ENCODE data around the gene EFCAB10.
"Not testable (repeated sequence)": the region's sequence is repeated elsewhere in the genome, so short reads cannot be mapped to it uniquely, and the experiment has no call there.

Gene EFCAB10

DNA sequence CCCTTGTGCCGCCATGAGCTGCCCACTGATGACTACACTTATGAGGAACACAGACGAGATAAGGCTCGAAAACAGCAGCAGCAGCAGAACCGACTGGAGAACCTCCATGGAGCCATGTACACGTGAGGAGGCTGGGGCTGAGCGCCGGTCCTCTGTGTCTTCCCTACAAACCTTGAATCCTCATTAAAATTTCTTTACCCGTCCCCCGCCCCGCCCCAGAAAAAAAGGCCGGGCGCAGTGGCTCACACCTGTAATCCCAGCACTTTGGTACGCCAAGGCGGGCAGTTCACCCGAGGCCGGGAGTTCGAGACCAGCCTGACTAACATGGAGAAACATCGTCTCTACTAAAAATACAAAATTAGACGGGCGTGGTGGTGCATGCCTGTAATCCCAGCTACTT, 50.7 kb downstream of the EFCAB10 start:
- Mint-ChIP-seq H3K4me1 (ENCODE audit: low read depth) (peaks cover 25% of the 10 kb centered on the region), H3K4me3 (peak overlapping the region; percentile 34), H3K36me3 (ENCODE audit: low read depth) (peaks cover 36% of the 10 kb centered on the region), H3K9me3 (no peaks in the 10 kb centered on the region), H3K27ac (no peak overlapping the region), H3K27me3 (no peaks in the 10 kb centered on the region)
- DNase-seq, result no peak

DNA sequence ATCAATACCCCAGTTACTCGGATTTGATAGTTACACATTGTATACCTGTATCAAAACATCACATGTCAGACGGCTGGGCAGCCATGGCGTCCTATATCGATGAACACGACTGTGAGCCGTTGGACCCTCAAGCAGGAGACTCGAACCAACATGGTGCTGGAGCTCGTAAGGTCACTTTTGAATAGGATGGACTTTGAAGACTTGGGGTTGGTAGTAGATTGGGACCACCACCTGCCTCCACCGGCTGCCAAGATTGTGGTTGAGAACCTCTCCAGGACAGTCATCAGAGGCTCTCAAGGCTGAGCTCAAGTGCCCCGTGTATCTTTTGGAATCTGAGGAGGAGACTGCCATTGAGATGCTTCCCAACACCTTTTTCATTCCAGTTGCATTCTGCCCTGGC, 51.2 kb downstream of the EFCAB10 start:
- H3K4me1 Mint-ChIP-seq (ENCODE audit: low read depth), result peaks cover 25% of the 10 kb centered on the region
- H3K27ac Mint-ChIP-seq, result no peak overlapping the region
- no peaks in the 10 kb centered on the region for H3K9me3 Mint-ChIP-seq
- H3K36me3 Mint-ChIP-seq (ENCODE audit: low read depth), result peaks cover 32% of the 10 kb centered on the region
- peak overlapping the region; percentile 34 for H3K4me3 Mint-ChIP-seq
- no peak for DNase-seq
- no peaks in the 10 kb centered on the region for H3K27me3 Mint-ChIP-seq

DNA sequence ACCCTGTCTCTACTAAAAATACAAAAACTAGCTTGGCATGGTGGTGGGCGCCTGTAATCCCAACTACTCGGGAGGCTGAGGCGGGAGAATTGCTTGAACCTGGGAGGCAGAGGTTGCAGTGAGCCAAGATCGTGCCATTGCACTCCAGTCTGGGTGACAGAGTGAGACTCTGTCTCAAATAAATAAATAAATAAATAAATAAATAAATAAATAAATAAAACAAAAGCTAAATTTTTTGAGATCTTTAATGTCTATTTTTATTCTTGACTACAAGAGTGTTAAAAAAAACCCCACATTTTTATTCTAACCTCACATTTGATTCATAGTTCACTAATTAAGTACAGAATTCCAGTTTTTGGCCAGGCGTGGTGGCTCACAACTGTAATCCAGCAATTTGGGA, 53.6 kb downstream of the EFCAB10 start:
- not testable (repeated sequence) for H3K27ac Mint-ChIP-seq; H3K4me3 Mint-ChIP-seq; DNase-seq; H3K4me1 Mint-ChIP-seq (ENCODE audit: low read depth); H3K27me3 Mint-ChIP-seq; H3K9me3 Mint-ChIP-seq
- peaks cover 12% of the 10 kb centered on the region for H3K36me3 Mint-ChIP-seq (ENCODE audit: low read depth)

DNA sequence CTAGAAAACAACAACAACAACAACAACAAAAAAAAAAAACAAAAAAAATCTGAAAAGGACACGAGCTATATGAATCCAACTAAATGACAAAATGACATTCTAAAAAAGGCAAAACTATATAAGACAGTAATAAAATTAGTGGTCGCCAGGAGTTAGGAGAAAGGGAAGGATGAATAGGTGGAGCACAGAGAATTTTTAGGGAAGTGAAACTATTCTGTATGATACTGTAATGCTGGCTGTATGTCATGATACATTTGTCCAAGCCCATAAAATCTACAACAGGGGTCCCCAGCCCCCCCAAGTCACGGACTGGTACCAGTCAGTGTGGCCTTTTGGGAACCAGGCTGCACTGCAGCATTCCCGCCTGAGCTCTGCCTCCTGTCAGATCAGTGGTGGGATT, 56.5 kb downstream of the EFCAB10 start:
- H3K27me3 Mint-ChIP-seq, result no peaks in the 10 kb centered on the region
- no peak for DNase-seq
- no peaks in the 10 kb centered on the region for H3K9me3 Mint-ChIP-seq
- no peak overlapping the region for H3K4me3 Mint-ChIP-seq
- peaks cover 12% of the 10 kb centered on the region for H3K4me1 Mint-ChIP-seq (ENCODE audit: low read depth)
- H3K27ac Mint-ChIP-seq, result no peak overlapping the region
- peaks cover 8% of the 10 kb centered on the region for H3K36me3 Mint-ChIP-seq (ENCODE audit: low read depth)

DNA sequence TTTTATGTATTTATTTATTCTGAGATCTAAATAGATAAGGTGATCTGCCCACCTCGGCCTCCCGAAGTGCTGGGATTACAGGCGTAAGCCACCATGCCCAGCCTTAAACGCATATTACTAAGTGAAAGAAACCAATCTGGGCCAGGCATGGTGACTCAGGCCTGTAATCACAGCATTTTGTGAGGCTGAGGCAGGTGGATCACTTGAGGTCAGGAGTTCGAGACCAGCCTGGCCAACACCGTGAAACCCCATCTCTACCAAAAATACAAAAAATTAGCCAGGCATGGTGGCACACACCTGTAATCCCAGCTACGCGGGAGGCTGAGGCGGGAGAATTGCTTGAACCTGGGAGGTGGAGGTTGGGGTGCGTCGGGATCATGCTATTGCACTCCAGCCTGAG, 56.9 kb downstream of the EFCAB10 start:
- not testable (repeated sequence) for H3K4me3 Mint-ChIP-seq, H3K27ac Mint-ChIP-seq, H3K27me3 Mint-ChIP-seq, DNase-seq, H3K9me3 Mint-ChIP-seq
- Mint-ChIP-seq H3K36me3 (ENCODE audit: low read depth) (peaks cover 12% of the 10 kb centered on the region), H3K4me1 (ENCODE audit: low read depth) (peaks cover 16% of the 10 kb centered on the region)

DNA sequence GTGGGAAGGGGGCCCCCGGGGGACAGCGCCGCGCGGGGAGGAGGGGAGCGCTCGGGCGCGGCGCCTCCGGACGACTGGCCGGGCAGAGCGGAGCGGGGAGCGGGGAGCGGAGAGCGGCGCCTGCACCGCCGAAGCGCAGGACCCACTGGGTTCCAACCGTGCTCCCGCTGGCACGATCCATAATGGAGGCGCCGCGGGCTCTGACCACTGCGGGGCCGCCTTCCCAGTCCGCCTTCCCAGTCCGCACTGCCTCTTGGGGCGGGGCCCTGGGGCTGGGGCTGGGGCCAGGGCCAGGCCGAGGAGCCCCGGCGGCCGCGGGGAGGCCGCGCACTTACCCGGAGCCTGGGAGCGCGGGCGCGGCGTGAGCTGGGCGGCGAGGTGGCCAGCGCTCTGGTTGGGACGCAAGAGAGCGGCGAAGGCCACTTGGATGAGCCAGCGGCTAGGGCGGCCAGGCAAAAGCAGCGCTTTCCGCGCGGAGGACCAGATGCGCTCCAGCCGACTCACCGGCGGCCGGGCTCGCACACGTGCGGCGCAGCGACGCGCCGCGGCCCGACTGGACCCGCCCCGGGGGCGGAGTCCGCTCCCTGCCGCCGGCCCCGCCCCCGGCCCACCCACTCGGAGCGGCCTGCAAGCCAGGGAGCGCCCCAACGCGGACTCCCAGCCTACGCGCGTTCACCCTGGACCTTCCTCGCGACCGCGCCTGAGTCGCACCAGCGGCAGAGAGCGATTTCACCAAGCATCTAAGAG, 59.4 kb downstream of the EFCAB10 start, which contains the start of gene PUS7:
TSS of gene PUS7 (minus strand) at position 555 of the 747 bp plus-strand sequence. CDS start 13,759 bp downstream, outside the sequence.
- peak; percentile 89 for DNase-seq
- H3K9me3 Mint-ChIP-seq, result no peaks in the 10 kb centered on the region
- H3K27ac Mint-ChIP-seq, result peak within 1 kb of the TSS; percentile 96
- H3K36me3 Mint-ChIP-seq (ENCODE audit: low read depth), result peaks cover 31% of the 10 kb centered on the region
- peak within 1 kb of the TSS; percentile 96 for H3K4me3 Mint-ChIP-seq
- no peaks in the 10 kb centered on the region for H3K27me3 Mint-ChIP-seq
- peaks cover 24% of the 10 kb centered on the region for H3K4me1 Mint-ChIP-seq (ENCODE audit: low read depth)

DNA sequence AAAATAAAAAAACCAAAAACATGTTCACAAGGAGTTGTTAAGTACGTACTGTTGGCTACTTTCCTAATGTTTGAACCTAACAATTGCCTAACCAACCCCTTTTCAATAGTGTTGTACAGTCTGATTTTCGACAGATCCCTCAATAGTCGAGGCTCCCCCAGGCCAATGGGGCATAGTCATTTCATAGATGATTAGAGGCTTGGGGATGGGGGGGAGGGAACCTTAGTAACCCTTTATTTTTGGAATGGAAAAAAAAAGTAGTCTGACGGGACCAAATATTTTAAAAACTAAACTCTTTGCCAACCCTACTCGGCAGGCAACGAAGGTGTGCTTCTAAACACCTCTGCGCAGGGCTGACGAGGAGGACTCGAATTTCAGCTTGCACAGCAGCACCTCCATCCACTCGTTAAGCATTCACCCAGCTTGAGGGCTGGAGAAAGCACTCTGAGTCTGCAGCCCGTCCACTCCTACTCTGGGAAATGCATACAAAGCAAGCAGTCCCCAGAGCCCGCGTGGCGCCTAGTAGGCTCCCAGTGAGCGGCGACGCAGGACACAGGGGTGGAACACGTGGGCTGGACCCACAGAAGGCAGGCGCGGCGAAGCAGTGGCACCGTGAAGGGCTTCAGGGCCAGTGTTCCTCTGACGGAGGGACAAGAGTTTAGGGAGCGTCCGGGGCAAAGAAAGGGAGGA, 60.1 kb downstream of the EFCAB10 start:
- peaks cover 29% of the 10 kb centered on the region for H3K4me1 Mint-ChIP-seq (ENCODE audit: low read depth)
- no peaks in the 10 kb centered on the region for H3K9me3 Mint-ChIP-seq
- peak overlapping the region; percentile 96 for H3K4me3 Mint-ChIP-seq
- H3K36me3 Mint-ChIP-seq (ENCODE audit: low read depth), result peaks cover 39% of the 10 kb centered on the region
- H3K27ac Mint-ChIP-seq, result peak overlapping the region; percentile 96
- DNase-seq, result peak; percentile 78
- no peaks in the 10 kb centered on the region for H3K27me3 Mint-ChIP-seq

DNA sequence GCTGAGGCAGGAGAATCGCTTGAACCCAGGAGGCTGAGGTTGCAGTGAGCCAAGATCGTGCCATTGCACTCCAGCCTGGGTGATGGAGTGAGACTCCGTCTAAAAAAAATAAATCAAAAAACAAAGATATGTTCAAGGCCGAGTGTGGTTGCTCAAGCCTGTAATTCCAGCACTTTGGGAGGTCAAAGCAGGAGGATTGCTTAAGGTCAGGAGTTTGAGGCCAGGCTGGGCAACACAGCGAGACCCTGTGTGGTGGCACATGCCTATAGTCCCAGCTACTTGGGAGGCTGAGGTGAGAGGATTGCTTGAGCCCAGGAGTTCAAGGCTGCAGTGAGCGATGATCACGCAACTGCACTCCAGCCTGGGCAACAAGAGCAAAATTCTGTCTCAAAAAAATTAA, 60.7 kb downstream of the EFCAB10 start:
- H3K9me3 Mint-ChIP-seq, H3K27me3 Mint-ChIP-seq, H3K27ac Mint-ChIP-seq, DNase-seq: not testable (repeated sequence)
- H3K4me3 Mint-ChIP-seq, result peak overlapping the region; percentile 96
- peaks cover 29% of the 10 kb centered on the region for H3K4me1 Mint-ChIP-seq (ENCODE audit: low read depth)
- peaks cover 39% of the 10 kb centered on the region for H3K36me3 Mint-ChIP-seq (ENCODE audit: low read depth)

DNA sequence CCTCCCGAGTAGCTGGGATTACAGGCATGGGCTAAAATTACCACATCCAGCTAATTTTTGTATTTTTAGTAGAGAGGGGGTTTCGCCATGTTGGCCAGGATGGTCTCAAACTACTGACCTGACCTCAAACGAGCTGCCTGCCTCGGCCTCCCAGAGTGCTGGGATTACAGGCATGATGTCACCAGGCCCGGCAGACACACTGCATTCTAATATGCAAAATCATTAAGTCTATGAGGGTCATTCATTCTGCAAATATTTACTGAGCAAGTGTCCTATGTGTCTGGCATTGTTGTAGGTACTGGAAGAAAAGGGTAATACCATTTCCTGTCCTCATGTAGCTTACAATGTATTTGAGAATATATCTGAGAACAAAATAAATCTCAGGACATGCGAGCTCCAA, 61.9 kb downstream of the EFCAB10 start:
- Mint-ChIP-seq H3K27ac (peak overlapping the region; percentile 48), H3K4me3 (peak overlapping the region; percentile 61), H3K36me3 (ENCODE audit: low read depth) (peaks cover 46% of the 10 kb centered on the region), H3K4me1 (ENCODE audit: low read depth) (peaks cover 39% of the 10 kb centered on the region), H3K9me3 (no peaks in the 10 kb centered on the region), H3K27me3 (no peaks in the 10 kb centered on the region)
- no peak for DNase-seq

DNA sequence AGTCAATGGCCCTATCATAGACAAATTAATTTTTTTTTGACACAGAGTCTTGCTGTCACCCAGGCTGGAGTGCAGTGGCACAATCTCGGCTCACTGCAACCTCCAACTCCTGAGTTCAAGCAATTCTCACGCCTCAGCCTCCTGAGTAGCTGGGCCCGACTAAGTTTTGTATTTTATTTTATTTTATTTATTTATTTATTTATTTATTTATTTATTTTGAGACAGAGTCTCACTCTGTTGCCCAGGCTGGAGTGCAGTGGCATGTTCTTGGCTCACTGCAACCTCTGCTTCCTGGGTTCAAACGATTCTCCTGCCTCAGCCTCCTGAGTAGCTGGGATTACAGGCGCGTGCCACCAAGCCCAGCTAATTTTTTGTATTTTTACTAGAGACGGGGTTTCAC, 65.7 kb downstream of the EFCAB10 start:
- not testable (repeated sequence) for H3K27me3 Mint-ChIP-seq
- peaks cover 64% of the 10 kb centered on the region for H3K36me3 Mint-ChIP-seq (ENCODE audit: low read depth)

More for the DNA sequence above, 65.7 kb downstream of the EFCAB10 start:
- DNase-seq, H3K4me3 Mint-ChIP-seq, H3K9me3 Mint-ChIP-seq, H3K27ac Mint-ChIP-seq: not testable (repeated sequence)
- peaks cover 50% of the 10 kb centered on the region for H3K4me1 Mint-ChIP-seq (ENCODE audit: low read depth)
